ENCODE results near the gene ADAMTS3.

GRCh38 chr4:72604324-72604723 is 35.3 kb upstream of the ADAMTS3 start:
- TF ChIP-seq CTCF (optimal IDR thresholded peaks at IDR 0.05 in 1 of 3, IDR thresholded peaks at IDR 0.05 in 1 of 3, conservative IDR thresholded peaks at IDR 0.05 in 1 of 3; ENCODE audit: extremely low read depth in 1 of 3, insufficient read depth in 2 of 3, low read length in 3 of 3): no peak
- no peak for TF ChIP-seq EZH2 (IDR thresholded peaks at IDR 0.05; ENCODE audit: low read length)

Measured in keratinocyte (primary cell).